GM23248 (cell line): ENCODE results near the gene GBE1.

Experiments used
- EZH2 ChIP-seq: fragments of 200-600 bp; sonication (generic); IDR thresholded peaks from 2 replicates; pipeline ENCODE4 v1.6.1; 2018; ENCODE audit warnings: antibody characterized with exemption, mild to moderate bottlenecking; ENCODE audit not compliant: insufficient read depth, poor library complexity, severe bottlenecking
- EZH2phosphoT487 ChIP-seq: fragments of 200-600 bp; sonication (generic); IDR thresholded peaks from 2 replicates; pipeline ENCODE4 v1.6.1; 2018; ENCODE audit warnings: antibody characterized with exemption, moderate library complexity, mild to moderate bottlenecking, low read depth; ENCODE audit not compliant: insufficient read depth

DNA sequence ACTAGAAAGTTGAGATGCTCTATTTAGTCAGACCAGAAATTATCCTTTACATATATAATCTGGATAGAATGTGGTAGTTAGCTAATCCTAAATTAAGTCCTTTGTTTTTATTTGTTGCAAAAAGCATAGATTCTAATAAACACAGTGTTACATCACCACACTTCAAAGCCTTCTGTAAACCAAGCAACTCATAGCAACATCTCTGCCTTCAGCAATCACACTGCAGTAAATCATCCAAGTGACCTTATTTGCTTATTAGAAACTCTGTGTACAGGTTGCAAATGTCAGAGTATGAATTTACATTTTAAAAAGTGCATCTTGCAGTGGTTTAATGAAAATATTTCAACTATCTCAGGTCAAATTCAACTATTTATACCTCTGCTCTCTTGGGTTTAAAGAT lies 242.5 kb downstream of the GBE1 start:
- TF ChIP-seq EZH2 (no peak), EZH2phosphoT487 (no peak)
